ENCODE data around the gene LGALS12.

Gene LGALS12

GRCh38 chr11:63534895-63535461, 29.1 kb downstream of the LGALS12 start:
- no peak for TF ChIP-seq MAX (IDR thresholded peaks at IDR 0.05)
- TF ChIP-seq CREB1 (IDR thresholded peaks at IDR 0.05; ENCODE audit: low read depth): no peak
- TF ChIP-seq REST (IDR thresholded peaks at IDR 0.05; ENCODE audit: low read depth): no peak
- no peak for TF ChIP-seq CEBPB (IDR thresholded peaks at IDR 0.05)
- TF ChIP-seq YY1 (IDR thresholded peaks at IDR 0.05; ENCODE audit: low read depth): no peak
- TF ChIP-seq ZBTB7A (IDR thresholded peaks at IDR 0.05; ENCODE audit: low read depth): no peak
- TF ChIP-seq USF1 (IDR thresholded peaks at IDR 0.05): no peak
- no peak for TF ChIP-seq EP300 (IDR thresholded peaks at IDR 0.05; ENCODE audit: borderline replicate concordance)
- TF ChIP-seq NFIC (IDR thresholded peaks at IDR 0.05): no peak
- TF ChIP-seq TAF1 (IDR thresholded peaks at IDR 0.05; ENCODE audit: low read depth): no peak
- TF ChIP-seq EGR1 (IDR thresholded peaks at IDR 0.05): no peak
- TF ChIP-seq FOXM1 (IDR thresholded peaks at IDR 0.05; ENCODE audit: borderline replicate concordance, low read depth): no peak
- TF ChIP-seq RAD21 (IDR thresholded peaks at IDR 0.05; ENCODE audit: low read depth): no peak
- no peak for TF ChIP-seq TEAD4 (IDR thresholded peaks at IDR 0.05)
- no peak for TF ChIP-seq TCF12 (IDR thresholded peaks at IDR 0.05; ENCODE audit: low read depth)

GRCh38 chr11:63535734-63536133, 29.9 kb downstream of the LGALS12 start:
- no peak for TF ChIP-seq FOXM1 (IDR thresholded peaks at IDR 0.05; ENCODE audit: borderline replicate concordance, low read depth)
- TF ChIP-seq NFIC (IDR thresholded peaks at IDR 0.05): no peak
- TF ChIP-seq CEBPB (IDR thresholded peaks at IDR 0.05): no peak
- no peak for TF ChIP-seq TCF12 (IDR thresholded peaks at IDR 0.05; ENCODE audit: low read depth)
- no peak for TF ChIP-seq YY1 (IDR thresholded peaks at IDR 0.05; ENCODE audit: low read depth)
- no peak for TF ChIP-seq USF1 (IDR thresholded peaks at IDR 0.05)
- TF ChIP-seq MAX (IDR thresholded peaks at IDR 0.05): no peak
- TF ChIP-seq EGR1 (IDR thresholded peaks at IDR 0.05): no peak

- TF ChIP-seq USF1 (IDR thresholded peaks at IDR 0.05) (no peak), ZBTB7A (IDR thresholded peaks at IDR 0.05; ENCODE audit: low read depth) (no peak), EGR1 (IDR thresholded peaks at IDR 0.05) (no peak), TEAD4 (IDR thresholded peaks at IDR 0.05) (no peak), MAX (IDR thresholded peaks at IDR 0.05) (no peak), TCF12 (IDR thresholded peaks at IDR 0.05; ENCODE audit: low read depth) (no peak), NFIC (IDR thresholded peaks at IDR 0.05) (no peak), TAF1 (IDR thresholded peaks at IDR 0.05; ENCODE audit: low read depth) (no peak), FOXM1 (IDR thresholded peaks at IDR 0.05; ENCODE audit: borderline replicate concordance, low read depth) (no peak), RAD21 (IDR thresholded peaks at IDR 0.05; ENCODE audit: low read depth) (no peak)
Observed at GRCh38 chr11:63536669-63537292, 30.9 kb downstream of the LGALS12 start, which contains the start of gene PLAAT4. Gene PLAAT4 (plus strand): TSS chr11:63536808. CDS start chr11:63536869, 61 bp downstream.

GRCh38 chr11:63537293-63538101, 31.6 kb downstream of the LGALS12 start:
- TF ChIP-seq TEAD4 (IDR thresholded peaks at IDR 0.05) (no peak), FOXM1 (IDR thresholded peaks at IDR 0.05; ENCODE audit: borderline replicate concordance, low read depth) (no peak), TAF1 (IDR thresholded peaks at IDR 0.05; ENCODE audit: low read depth) (no peak), NFIC (IDR thresholded peaks at IDR 0.05) (no peak), TCF12 (IDR thresholded peaks at IDR 0.05; ENCODE audit: low read depth) (no peak), YY1 (IDR thresholded peaks at IDR 0.05; ENCODE audit: low read depth) (no peak), RAD21 (IDR thresholded peaks at IDR 0.05; ENCODE audit: low read depth) (no peak), MAX (IDR thresholded peaks at IDR 0.05) (no peak), EGR1 (IDR thresholded peaks at IDR 0.05) (no peak)

GRCh38 chr11:63543711-63544110, 37.8 kb downstream of the LGALS12 start:
- TF ChIP-seq NFIC (IDR thresholded peaks at IDR 0.05) (no peak), YY1 (IDR thresholded peaks at IDR 0.05; ENCODE audit: low read depth) (no peak), EP300 (IDR thresholded peaks at IDR 0.05; ENCODE audit: borderline replicate concordance) (no peak), TAF1 (IDR thresholded peaks at IDR 0.05; ENCODE audit: low read depth) (no peak)

- TF ChIP-seq MAX (IDR thresholded peaks at IDR 0.05): no peak
- no peak for TF ChIP-seq CREB1 (IDR thresholded peaks at IDR 0.05; ENCODE audit: low read depth)
- no peak for TF ChIP-seq CEBPB (IDR thresholded peaks at IDR 0.05)
Observed at GRCh38 chr11:63547061-63547460, 41.2 kb downstream of the LGALS12 start.

Data from Ishikawa (cell line).